Endothelial cell of umbilical vein (primary cell): Measurements from ENCODE around the gene PCDHGA1.

ENCODE experiments used
- CTCF ChIP-seq, 2 donors: IDR thresholded peaks; 1 replicate in 1 of 2; 2 replicates in 1 of 2; pipeline ENCODE4 v1.5.1; 2011; ENCODE audit warnings: low read length in 2 of 2, mild to moderate bottlenecking in 2 of 2, moderate library complexity in 2 of 2, control low read depth in 1 of 2, inconsistent platforms in 1 of 2, low read depth in 1 of 2; ENCODE audit not compliant: insufficient read depth in 1 of 2; ENCODE audit errors: extremely low read depth in 1 of 2
- EZH2 ChIP-seq: IDR thresholded peaks from 2 replicates; pipeline ENCODE4 v1.6.1; 2012; ENCODE audit warnings: borderline replicate concordance, low read depth, mild to moderate bottlenecking, moderate library complexity, low read length, inconsistent platforms; ENCODE audit not compliant: severe bottlenecking
- FOS ChIP-seq: IDR thresholded peaks from 2 replicates; pipeline ENCODE4 v1.6.1; 2011; ENCODE audit warnings: mild to moderate bottlenecking, low read length, moderate library complexity, borderline replicate concordance; ENCODE audit not compliant: insufficient read depth
- GATA2 ChIP-seq: IDR thresholded peaks from 2 replicates; pipeline ENCODE4 v1.7.0; 2011; ENCODE audit warnings: low read depth, mild to moderate bottlenecking, moderate library complexity, mixed read lengths, low read length; ENCODE audit not compliant: insufficient read length, insufficient read depth
- JUN ChIP-seq: IDR thresholded peaks from 2 replicates; pipeline ENCODE4 v1.6.1; 2011; ENCODE audit warnings: borderline replicate concordance, low read depth; ENCODE audit not compliant: insufficient read length, insufficient read depth
- MYC ChIP-seq: IDR thresholded peaks from one replicate; pipeline ENCODE4 v1.6.1; 2011; ENCODE audit warnings: mild to moderate bottlenecking, low read depth, low read length
- POLR2A ChIP-seq: IDR thresholded peaks from 2 replicates; pipeline ENCODE4 v1.6.1; 2012; ENCODE audit warnings: low read depth, mild to moderate bottlenecking, control low read depth, low read length
- POLR2AphosphoS5 ChIP-seq: IDR thresholded peaks from 2 replicates; pipeline ENCODE4 v1.6.1; 2012; ENCODE audit warnings: low read depth, mild to moderate bottlenecking, control low read depth, low read length, moderate library complexity; ENCODE audit not compliant: insufficient read depth
- TF ChIP-seq, protein P1 (sequence below): IDR thresholded peaks from 2 replicates; pipeline ENCODE4 v1.6.1; 2011; ENCODE audit not compliant: insufficient read depth, insufficient read length

GRCh38 chr5:141490771-141491170 lies 160.5 kb downstream of the PCDHGA1 start:
- TF ChIP-seq POLR2AphosphoS5 = no peak
- TF ChIP-seq EZH2 = no peak
- TF ChIP-seq CTCF (IDR thresholded peaks at IDR 0.05; ENCODE audit: extremely low read depth in 1 of 2, insufficient read depth in 1 of 2, low read depth in 1 of 2, low read length in 2 of 2) = no peak
- no peak for TF ChIP-seq POLR2A
- TF ChIP-seq, protein P1, sequence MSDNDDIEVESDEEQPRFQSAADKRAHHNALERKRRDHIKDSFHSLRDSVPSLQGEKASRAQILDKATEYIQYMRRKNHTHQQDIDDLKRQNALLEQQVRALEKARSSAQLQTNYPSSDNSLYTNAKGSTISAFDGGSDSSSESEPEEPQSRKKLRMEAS = no peak
- no peak for TF ChIP-seq MYC
- TF ChIP-seq FOS = no peak
- TF ChIP-seq JUN = no peak
- TF ChIP-seq GATA2 = no peak
